AG04449 (cell line): ENCODE results near the gene SLC35D2.

Experiments
- CTCF ChIA-PET: fragments of 350-600 bp; formaldehyde crosslinking; extraction: SDS; loops from one replicate; lab custom pipeline; 2021; ENCODE audit warnings: antibody characterized with exemption; lab: Yijun Ruan, JAX
- POLR2A ChIA-PET: fragments of 400-600, 350-600 bp; formaldehyde crosslinking; extraction: SDS; loops from one replicate; lab custom pipeline; 2020; ENCODE audit warnings: antibody characterized with exemption, inconsistent platforms; lab: Yijun Ruan, JAX
- DNase-seq: peaks from one replicate; pipeline ENCODE4 v3.0.0-alpha.2; 2010; ENCODE audit warnings: low read depth, low spot score
- H3K4me3 ChIP-seq: 2 replicates; pipeline ENCODE4 v1.5.1; 2011; ENCODE audit warnings: low read depth, mild to moderate bottlenecking, control low read depth, low read length
- CTCF ChIP-seq: IDR thresholded peaks from one replicate; pipeline ENCODE4 v1.5.1; 2011; ENCODE audit warnings: mild to moderate bottlenecking, moderate library complexity, low read length, control low read depth, inconsistent platforms; ENCODE audit not compliant: insufficient read depth; ENCODE audit errors: missing control alignments

Gene SLC35D2

GRCh38 chr9:96348261-96348660, 35.2 kb downstream of the SLC35D2 start:
- DNase-seq: no peak
- TF ChIP-seq CTCF: no peak
- no peak overlapping the region for H3K4me3 ChIP-seq
- ChIA-PET POLR2A (no interaction called here), CTCF (no interaction called here)

GRCh38 chr9:96345551-96345950, 38.0 kb downstream of the SLC35D2 start:
- no peak overlapping the region for H3K4me3 ChIP-seq
- TF ChIP-seq CTCF: no peak
- no peak for DNase-seq
- CTCF ChIA-PET: no interaction called here
- POLR2A ChIA-PET: no interaction called here

GRCh38 chr9:96344458-96345180, 38.9 kb downstream of the SLC35D2 start:
- POLR2A ChIA-PET: no interaction called here

GRCh38 chr9:96343515-96344360, 39.8 kb downstream of the SLC35D2 start:
- DNase-seq: no peak
- CTCF ChIA-PET: interaction anchor here (0.8 to 2.3 kb wide), 3 partner anchors 16 to 342 kb away, joined by 3 to 18 read pairs (median 4); no protein-coding TSS in a partner anchor
- POLR2A ChIA-PET: no interaction called here
- H3K4me3 ChIP-seq: no peak overlapping the region
- no peak for TF ChIP-seq CTCF

More at GRCh38 chr9:96344458-96345180, 38.9 kb downstream of the SLC35D2 start:
- peak; percentile 40 for DNase-seq
- CTCF ChIA-PET: interaction anchor here (0.9 to 1.1 kb wide), 2 partner anchors 17 to 341 kb away, joined by 4 read pairs; no protein-coding TSS in a partner anchor
- no peak overlapping the region for H3K4me3 ChIP-seq
- TF ChIP-seq CTCF: no peak

- POLR2A ChIA-PET: interaction anchor here (0.6 kb wide), 1 partner anchor 27 kb away, joined by 3 read pairs; no protein-coding TSS in a partner anchor
- CTCF ChIA-PET: interaction anchor here (1.0 to 2.3 kb wide), 2 partner anchors 15 to 324 kb away, joined by 4 to 18 read pairs; no protein-coding TSS in a partner anchor
- TF ChIP-seq CTCF: no peak
- H3K4me3 ChIP-seq: no peak overlapping the region
- no peak for DNase-seq
These were observed 40.8 kb downstream of the SLC35D2 start for GRCh38 chr9:96342571-96343245.
